G401 (cell line): ENCODE measurements around the gene GLT1D1. TPM values are rescaled to one million over a fixed set of nuclear protein-coding genes. Genes with fewer than 3 reads are reported as not detected.
A peak's percentile ranks its signal among the peaks of the same experiment; 100 is the strongest.
"Not testable (repeated sequence)": the region's sequence is repeated elsewhere in the genome, so short reads cannot be mapped to it uniquely, and the experiment has no call there.

ENCODE experiments used
- DNase-seq: peaks from one replicate; pipeline ENCODE4 v3.0.0-alpha.2; 2015; ENCODE audit warnings: low spot score
- in situ Hi-C: cut with HindIII; loops from 2 replicates; pipeline ENCODE4 v1.10.0; 2016; ENCODE audit warnings: low sequenced_read_pairs, mixed read lengths
- total RNA-seq: library from RNA; depleted of rRNA; stranded (reverse); fragments of >200 nt; shearing (Covaris generic); gene quantifications from 2 replicates; pipeline ENCODE4 v1.2.3, GENCODE V29; 2014; rRNA removed

GLT1D1 gene
- 0.14 and 1.5 TPM in 2 replicates for total RNA-seq

DNA sequence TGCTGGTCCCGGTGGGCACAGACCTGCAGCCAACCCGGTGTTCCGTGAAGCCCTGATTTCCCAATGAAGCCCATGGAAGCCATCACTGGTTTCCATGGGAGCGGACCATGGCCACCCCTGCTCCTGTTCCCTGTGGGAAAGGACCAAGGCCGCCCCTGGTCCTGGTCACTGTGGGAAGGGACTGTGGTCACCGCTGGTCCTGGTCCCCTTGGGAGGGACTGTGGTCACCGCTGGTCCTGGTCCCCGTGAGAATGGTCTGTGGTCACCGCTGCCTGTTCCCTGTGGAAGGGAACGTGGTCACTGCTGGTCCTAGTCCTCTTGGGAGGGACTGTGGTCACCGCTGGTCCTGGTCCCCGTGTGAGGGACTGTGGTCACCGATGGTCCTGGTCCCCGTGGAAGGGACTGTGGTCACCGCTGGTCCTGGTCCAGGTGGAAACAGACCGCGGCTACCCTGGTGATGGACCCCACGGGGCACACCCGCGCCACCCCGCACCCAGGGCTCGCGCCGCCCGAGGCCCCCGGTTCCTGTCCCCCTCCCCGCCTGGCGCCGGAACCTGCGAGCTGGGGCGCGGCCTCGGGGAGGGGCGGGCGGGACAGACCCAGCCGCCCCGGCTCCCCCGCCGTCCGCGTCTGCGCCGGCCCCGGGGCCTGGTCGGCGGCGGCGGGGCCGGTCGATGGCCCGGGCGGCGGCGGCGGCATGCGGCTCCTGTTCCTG is at the start of gene GLT1D1:
Gene GLT1D1 (plus strand): TSS at position 594 of the 715 bp plus-strand sequence. CDS start 104 bp downstream, at position 698.
- in situ Hi-C loops: no loop called here
- DNase-seq: no peak

GRCh38 chr12:128803788-128804187 is 49.5 kb upstream of the GLT1D1 start:
- no peak for DNase-seq
- in situ Hi-C loops: no loop called here

DNA sequence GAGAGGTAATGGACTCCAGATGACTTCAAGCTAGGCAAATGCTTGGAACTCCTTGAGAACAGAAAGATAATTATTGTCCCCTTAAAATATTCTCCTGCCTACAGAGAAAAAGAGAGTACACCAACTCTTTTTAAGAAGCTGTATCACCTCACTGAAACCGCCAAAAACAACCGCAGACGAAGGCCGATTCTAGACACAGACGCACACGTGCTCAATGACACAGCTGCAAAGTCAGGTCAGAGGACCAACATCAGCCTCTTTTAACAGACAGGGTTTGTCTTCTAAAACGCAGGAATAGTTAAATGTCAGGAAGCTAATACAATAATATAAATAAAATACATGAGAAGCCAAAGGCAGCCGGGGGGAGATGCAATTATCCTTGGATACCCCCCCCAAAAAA is 48.5 kb upstream of the GLT1D1 start:
- in situ Hi-C loops: no loop called here
- no peak for DNase-seq

GRCh38 chr12:128805406-128805805 is 47.9 kb upstream of the GLT1D1 start:
- in situ Hi-C loops, DNase-seq: not testable (repeated sequence)

DNA sequence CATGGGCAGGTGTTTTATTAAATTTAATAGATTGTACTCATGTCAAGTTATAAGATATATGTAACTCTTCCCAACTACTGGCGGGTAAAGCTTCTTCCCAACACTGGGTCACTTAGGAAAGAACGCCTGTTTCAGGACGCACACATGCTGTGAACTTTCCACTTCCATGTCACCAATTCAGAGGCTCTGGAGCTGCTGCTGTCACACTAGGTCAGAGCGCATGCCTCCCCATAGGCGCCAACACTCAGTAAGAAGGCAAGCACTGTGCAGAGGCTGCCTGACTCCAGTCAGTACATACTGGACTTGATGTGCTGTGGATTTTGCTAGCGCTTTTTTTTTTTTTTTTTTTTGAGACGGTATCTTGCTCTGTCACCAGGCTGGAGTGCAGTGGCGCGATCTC is 46.7 kb upstream of the GLT1D1 start:
- no peak for DNase-seq
- in situ Hi-C loops: no loop called here

DNA sequence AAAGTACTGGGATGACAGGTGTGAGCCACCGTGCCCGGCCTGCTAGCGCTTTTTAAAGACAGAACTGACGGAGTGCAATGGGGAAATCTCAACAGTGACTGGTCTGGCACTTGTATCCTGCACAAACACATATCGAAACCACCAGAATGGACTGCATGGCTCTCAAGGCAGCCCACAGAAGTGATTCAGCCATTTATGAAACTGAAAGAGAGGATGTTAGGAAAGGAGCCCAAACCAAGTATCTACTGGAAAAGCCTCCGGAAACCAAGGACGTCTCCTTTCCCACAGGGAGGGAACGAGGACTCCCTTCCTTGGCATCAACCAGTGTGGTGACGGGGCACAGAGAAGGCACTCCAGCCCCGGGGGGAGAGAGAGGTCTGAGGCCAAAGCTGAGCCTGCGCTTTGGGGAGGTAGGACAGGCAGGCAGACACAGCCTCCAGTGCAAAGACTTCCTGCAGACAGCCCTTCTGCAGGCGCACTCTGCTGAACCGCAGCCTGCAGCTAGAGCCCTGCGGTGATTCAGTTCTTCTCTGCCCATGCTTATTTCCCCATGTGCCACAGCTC is 46.0 kb upstream of the GLT1D1 start:
- in situ Hi-C loops: no loop called here
- no peak for DNase-seq

GRCh38 chr12:128808651-128809050 is 44.6 kb upstream of the GLT1D1 start:
- in situ Hi-C loops: no loop called here
- DNase-seq: no peak

- in situ Hi-C loops: no loop called here
- DNase-seq: peak; percentile 78
Measured at GRCh38 chr12:128810182-128811127, 42.8 kb upstream of the GLT1D1 start.

DNA sequence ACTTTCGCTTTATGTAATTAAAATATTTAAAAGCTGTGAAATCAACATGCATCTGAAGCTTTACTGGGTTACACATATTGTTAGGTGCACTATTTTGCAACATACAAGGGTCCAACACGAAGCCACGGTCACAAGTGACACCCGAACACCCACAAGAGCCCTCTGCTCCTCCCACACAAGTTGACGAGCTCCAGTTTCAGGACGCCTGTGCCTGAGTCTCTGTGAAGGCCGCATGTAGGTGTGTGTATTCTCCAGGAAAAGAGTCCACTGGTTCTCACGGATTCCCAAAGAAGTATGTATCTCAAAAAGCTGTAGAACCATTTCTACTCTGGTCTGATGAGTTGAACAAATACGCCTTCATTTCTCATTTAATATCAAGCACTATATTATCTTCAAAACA is 41.5 kb upstream of the GLT1D1 start:
- DNase-seq: no peak
- in situ Hi-C loops: no loop called here

GRCh38 chr12:128813392-128813791 is 39.9 kb upstream of the GLT1D1 start:
- no peak for DNase-seq
- in situ Hi-C loops: no loop called here

DNA sequence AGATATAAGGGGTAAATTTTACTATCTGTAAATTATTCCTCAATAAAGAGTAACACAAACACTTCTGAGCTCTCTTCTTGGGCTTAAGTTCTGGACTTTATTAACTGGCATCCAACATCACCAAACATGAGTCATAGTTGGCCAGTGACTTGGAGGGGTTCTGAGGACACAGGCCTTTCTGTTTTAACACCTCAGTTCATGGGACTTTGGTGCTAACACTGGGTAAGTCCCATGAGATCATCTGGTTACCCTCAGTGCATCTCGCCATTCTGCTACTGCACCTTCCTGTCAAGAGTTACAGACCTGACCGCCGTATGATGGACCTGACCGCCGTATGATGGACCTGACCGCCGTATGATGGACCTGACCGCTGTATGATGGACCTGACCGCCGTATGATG is 39.4 kb upstream of the GLT1D1 start:
- in situ Hi-C loops: no loop called here
- no peak for DNase-seq

DNA sequence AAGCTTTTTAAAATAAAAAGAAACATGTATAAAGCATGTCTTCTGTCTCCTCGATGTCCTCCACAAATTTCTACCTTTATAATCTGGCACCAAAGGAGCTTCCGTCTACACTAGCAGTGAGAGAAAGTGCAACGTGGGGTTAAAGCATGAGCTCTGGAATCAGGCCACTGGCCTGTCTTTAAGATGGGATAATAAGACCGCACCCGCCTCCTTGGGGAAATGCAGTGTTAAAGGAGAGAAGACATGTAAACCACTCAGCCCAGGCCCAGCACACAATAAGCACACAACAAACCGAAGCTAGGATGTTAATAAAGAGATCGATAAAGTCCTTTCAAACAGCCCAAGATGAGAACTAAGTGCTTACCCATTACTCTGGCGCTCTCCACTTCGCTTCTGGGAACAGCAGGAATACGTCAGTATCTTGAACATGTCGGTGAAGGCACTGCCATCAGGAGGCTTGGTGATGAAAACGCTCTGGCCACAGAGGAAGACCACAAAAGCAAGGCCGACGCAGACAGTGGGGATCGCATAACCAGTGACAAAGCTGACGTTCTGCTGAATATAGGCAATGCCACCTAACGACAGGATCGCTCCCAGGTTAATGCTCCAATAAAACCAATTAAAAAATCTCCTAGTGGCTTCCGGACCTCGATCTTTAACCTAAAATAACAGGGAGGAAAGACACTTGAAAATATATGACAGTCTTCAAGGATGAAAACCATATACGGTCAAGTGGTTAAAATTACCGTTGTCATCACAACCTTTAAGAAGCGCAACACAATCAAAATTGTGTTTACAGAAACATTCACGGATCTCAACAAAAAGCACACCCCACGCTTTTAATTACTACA is 38.6 kb upstream of the GLT1D1 start:
- in situ Hi-C loops: no loop called here
- DNase-seq: no peak

DNA sequence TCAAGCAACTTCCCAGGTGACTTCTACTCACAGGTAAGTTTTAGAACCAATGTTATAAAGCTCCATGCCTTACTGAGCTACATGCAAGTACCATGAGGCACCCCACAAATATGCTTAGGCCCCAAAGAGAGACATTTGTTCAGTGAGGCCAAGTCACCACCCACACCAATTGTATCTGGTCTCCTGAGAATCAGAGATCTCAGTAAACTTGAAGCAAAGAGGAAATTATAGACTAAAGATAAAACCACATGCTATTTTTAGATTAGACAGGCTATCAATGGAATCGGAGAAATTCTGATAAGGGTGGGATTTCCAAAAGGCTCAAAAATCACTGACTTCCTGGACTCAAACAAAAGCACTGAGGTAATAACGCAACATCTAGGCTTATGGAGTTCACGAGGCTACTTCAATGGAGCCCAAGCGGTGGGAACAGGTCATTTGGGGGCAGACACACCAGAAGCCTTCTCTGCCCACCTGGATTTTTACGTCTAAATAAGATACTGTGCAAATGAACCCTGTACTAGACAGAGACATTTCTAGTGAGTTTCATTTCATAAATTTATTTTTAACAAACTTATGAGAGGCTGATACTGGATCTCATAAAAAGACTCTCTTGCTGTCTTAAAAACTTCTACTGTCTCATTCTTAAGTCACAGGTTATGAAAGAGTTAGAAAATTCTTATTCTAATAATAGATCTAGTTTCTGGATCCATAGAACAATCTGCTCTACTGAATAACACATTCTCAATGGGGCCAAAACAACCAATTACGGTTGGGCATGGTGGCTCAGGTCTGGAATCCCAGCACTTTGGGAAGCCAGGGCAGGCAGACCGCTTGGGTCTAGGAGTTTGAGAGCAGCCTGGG is 37.3 kb upstream of the GLT1D1 start:
- no peak for DNase-seq
- in situ Hi-C loops: no loop called here

GRCh38 chr12:128816643-128816920 is 36.7 kb upstream of the GLT1D1 start:
- in situ Hi-C loops: no loop called here
- DNase-seq: no peak

DNA sequence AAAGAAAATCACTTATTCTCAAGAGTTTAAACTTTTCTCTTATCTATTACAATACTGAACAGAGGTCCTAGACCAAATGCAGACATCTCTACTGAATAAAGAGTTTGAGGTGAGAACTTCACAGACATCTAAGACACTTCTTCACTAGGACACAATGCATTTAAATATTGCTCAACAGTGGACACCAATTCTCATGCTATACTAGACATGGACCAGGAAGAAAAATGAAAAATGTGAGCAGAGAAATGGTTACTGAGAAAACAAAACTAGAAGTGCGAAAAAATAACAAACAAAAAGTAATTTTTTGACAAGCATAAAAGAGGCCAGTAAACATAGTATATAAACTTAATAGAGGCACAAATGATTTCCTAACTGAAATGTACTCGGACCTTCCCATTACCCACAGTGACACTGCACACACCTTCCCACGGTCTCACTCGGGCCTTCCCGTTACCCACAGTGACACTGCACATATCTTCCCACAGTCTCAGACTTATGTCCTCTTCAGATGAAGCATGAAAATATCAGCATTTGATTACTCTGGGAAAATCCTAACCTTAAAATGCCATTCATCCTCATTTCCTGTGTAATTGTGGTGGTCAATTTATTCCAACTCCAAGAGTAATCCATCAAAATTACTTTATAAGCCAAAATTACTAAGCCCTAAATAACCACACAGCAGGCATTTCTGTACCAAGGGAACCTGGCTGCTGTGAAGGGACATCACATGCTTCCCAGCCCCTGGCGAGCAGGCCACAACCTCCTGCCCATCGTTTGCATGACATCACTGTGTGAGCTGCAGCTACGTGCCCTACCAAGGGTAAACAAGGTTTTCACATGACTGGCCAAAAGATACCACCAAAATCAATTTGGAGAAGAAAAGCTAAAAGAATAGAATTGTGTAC is 35.9 kb upstream of the GLT1D1 start:
- DNase-seq: peak; percentile 83
- in situ Hi-C loops: no loop called here

- DNase-seq: peak; percentile 69
- in situ Hi-C loops: no loop called here
Measured at GRCh38 chr12:128818065-128819022, 34.9 kb upstream of the GLT1D1 start.
